SK-N-SH (cell line): ENCODE data around the gene VIPR2. TPM values are rescaled to one million over a fixed set of nuclear protein-coding genes. Genes with fewer than 3 reads are reported as not detected.

Source experiments
- CTCF ChIA-PET: fragments of 300-600, 350-600 bp; formaldehyde crosslinking; extraction: SDS; loops from one replicate; lab custom pipeline; 2021; lab: Yijun Ruan, JAX
- POLR2A ChIA-PET: fragments of 350-600 bp; sonication (Branson Sonifier 250); formaldehyde crosslinking; extraction: SDS; loops from one replicate; lab custom pipeline; 2020; ENCODE audit warnings: antibody characterized with exemption, inconsistent platforms; lab: Yijun Ruan, JAX
- DNase-seq: peaks from one replicate; pipeline ENCODE4 v3.0.0; 2012
- H2AFZ ChIP-seq: fragments of 200-600 bp; sonication (generic); 2 replicates; pipeline ENCODE4 v1.8.1; 2016; ENCODE audit warnings: antibody characterized with exemption, mild to moderate bottlenecking, low read depth
- H3F3A ChIP-seq: fragments of 200-600 bp; sonication (generic); replicated peaks from 2 replicates; pipeline ENCODE3; 2016; ENCODE audit warnings: antibody characterized with exemption, mild to moderate bottlenecking; ENCODE audit not compliant: insufficient read depth
- H3K27ac ChIP-seq, 2 experiments: fragments of 200-500 bp in 1 of 2; fragments of 200-600 bp in 1 of 2; sonication (Bioruptor generic) in 1 of 2; sonication (generic), shearing (Covaris generic) in 1 of 2; 2 replicates each; pipeline versions ENCODE4 v1.5.1 to v1.6.1; 2014 to 2016; ENCODE audit warnings: low read depth in 2 of 2, inconsistent platforms in 1 of 2, low read length in 1 of 2, mild to moderate bottlenecking in 1 of 2, mixed read lengths in 1 of 2
- H3K27me3 ChIP-seq: fragments of 200-600 bp; sonication (generic), shearing (Covaris generic); 2 replicates; pipeline ENCODE4 v1.6.1; 2016; ENCODE audit warnings: mixed run types; ENCODE audit not compliant: insufficient read depth
- H3K36me3 ChIP-seq, 2 experiments: fragments of 200-500 bp in 1 of 2; fragments of 200-600 bp in 1 of 2; sonication (Bioruptor generic) in 1 of 2; sonication (generic) in 1 of 2; replicated peaks in 1 of 2; 2 replicates each; pipeline versions ENCODE3 to v1.5.1; 2014 to 2016; ENCODE audit warnings: low read length in 1 of 2, mild to moderate bottlenecking in 1 of 2; ENCODE audit not compliant: insufficient read depth in 2 of 2, control insufficient read depth in 1 of 2
- H3K4me1 ChIP-seq, 2 experiments: fragments of 200-500 bp in 1 of 2; fragments of 200-600 bp in 1 of 2; sonication (Bioruptor generic) in 1 of 2; sonication (generic), shearing (Covaris generic) in 1 of 2; 2 replicates each; pipeline versions ENCODE4 v1.5.1 to v1.6.1; 2014 to 2016; ENCODE audit warnings: low read depth in 1 of 2, low read length in 1 of 2, mixed run types in 1 of 2; ENCODE audit not compliant: insufficient read depth in 2 of 2, control insufficient read depth in 1 of 2
- H3K4me2 ChIP-seq: fragments of 200-600 bp; sonication (generic), shearing (Covaris generic); 2 replicates; pipeline ENCODE4 v1.6.1; 2017; ENCODE audit warnings: mixed run types
- H3K4me3 ChIP-seq, 2 experiments: fragments of 200-500 bp in 1 of 2; fragments of 200-600 bp in 1 of 2; sonication (Bioruptor generic) in 1 of 2; sonication (generic), shearing (Covaris generic) in 1 of 2; 2 replicates each; pipeline versions ENCODE4 v1.5.1 to v1.8.1; 2014 to 2016; ENCODE audit warnings: low read depth in 2 of 2, inconsistent platforms in 1 of 2, low read length in 1 of 2, mild to moderate bottlenecking in 1 of 2, mixed read lengths in 1 of 2, moderate library complexity in 1 of 2
- H3K79me2 ChIP-seq: fragments of 200-600 bp; sonication (generic); 2 replicates; pipeline ENCODE4 v1.8.1; 2017; ENCODE audit warnings: mild to moderate bottlenecking; ENCODE audit not compliant: insufficient read depth
- H3K9ac ChIP-seq: fragments of 200-600 bp; sonication (generic); 2 replicates; pipeline ENCODE4 v1.6.1; 2017; ENCODE audit warnings: mixed run types
- H3K9me2 ChIP-seq: fragments of 200-600 bp; sonication (generic); 2 replicates; pipeline ENCODE4 v1.6.1; 2017; ENCODE audit warnings: mixed run types
- H3K9me3 ChIP-seq: fragments of 200-600 bp; sonication (generic); 2 replicates; pipeline ENCODE4 v1.6.1; 2017; ENCODE audit warnings: mixed run types, mild to moderate bottlenecking, moderate library complexity
- H4K20me1 ChIP-seq: fragments of 200-600 bp; sonication (generic); 2 replicates; pipeline ENCODE4 v1.6.1; 2017; ENCODE audit warnings: mild to moderate bottlenecking, mixed run types; ENCODE audit not compliant: insufficient read depth
- CHD2 ChIP-seq: fragments of 150-350 bp; IDR thresholded peaks from 2 replicates; pipeline ENCODE4 v1.6.1; 2018; ENCODE audit warnings: low read length; ENCODE audit not compliant: partially characterized antibody
- ELF1 ChIP-seq: IDR thresholded peaks from 2 replicates; pipeline ENCODE4 v1.4.0; 2012
- FOSL2 ChIP-seq: IDR thresholded peaks from 2 replicates; pipeline ENCODE4 v1.4.0; 2012; ENCODE audit warnings: low read depth, mild to moderate bottlenecking, moderate library complexity, borderline replicate concordance
- FOXJ3 ChIP-seq: sonication (generic); formaldehyde crosslinking; IDR thresholded peaks from 2 replicates; pipeline ENCODE4 v1.5.1; 2020; ENCODE audit warnings: mild to moderate bottlenecking, missing genetic modification reagents
- FOXM1 ChIP-seq: IDR thresholded peaks from 2 replicates; pipeline ENCODE4 v1.4.0; 2012; ENCODE audit warnings: low read depth, mild to moderate bottlenecking
- GATA2 ChIP-seq: sonication (generic); formaldehyde crosslinking; IDR thresholded peaks from 2 replicates; pipeline ENCODE4 v1.5.0; 2020; ENCODE audit warnings: mild to moderate bottlenecking, missing genetic modification reagents
- NFIC ChIP-seq: IDR thresholded peaks from 2 replicates; pipeline ENCODE4 v1.4.0; 2012; ENCODE audit warnings: borderline replicate concordance
- POLR2AphosphoS5 ChIP-seq: IDR thresholded peaks from 2 replicates; pipeline ENCODE4 v1.6.1; 2012; ENCODE audit warnings: low read depth, low read length
- RCOR1 ChIP-seq: fragments of 150-350 bp; IDR thresholded peaks from 2 replicates; pipeline ENCODE4 v1.6.1; 2017; ENCODE audit warnings: antibody characterized with exemption, low read length
- RFX5 ChIP-seq: IDR thresholded peaks from 2 replicates; pipeline ENCODE4 v1.6.1; 2012; ENCODE audit warnings: mild to moderate bottlenecking, improper control_type of control experiment, low read length
- RXRA ChIP-seq: IDR thresholded peaks from 2 replicates; pipeline ENCODE4 v1.4.0; 2012; ENCODE audit warnings: low read depth, mild to moderate bottlenecking, borderline replicate concordance
- SIN3A ChIP-seq: IDR thresholded peaks from 2 replicates; pipeline ENCODE4 v1.6.1; 2012; ENCODE audit warnings: low read depth, mild to moderate bottlenecking, low read length, moderate library complexity, borderline replicate concordance
- SMC3 ChIP-seq: IDR thresholded peaks from 2 replicates; pipeline ENCODE4 v1.6.1; 2012; ENCODE audit warnings: low read depth, low read length, improper control_type of control experiment
- TAF1 ChIP-seq: IDR thresholded peaks from 2 replicates; pipeline ENCODE4 v1.6.1; 2012; ENCODE audit warnings: low read depth, mild to moderate bottlenecking, low read length, moderate library complexity, borderline replicate concordance
- TCF12 ChIP-seq: IDR thresholded peaks from 2 replicates; pipeline ENCODE4 v1.4.0; 2012
- WGBS: methylation state at CpG from one replicate; pipeline ENCODE4 v1.1.6; 2017; ENCODE audit warnings: low lambda C conversion rate; 5-methylcytosine and 5-hydroxymethylcytosine counted together
- polyA plus RNA-seq, 3 experiments: library from polyadenylated mRNA; depleted of rRNA; stranded (reverse); fragments of >200 nt; gene quantifications; 2 replicates each; pipeline ENCODE4 v1.2.3, GENCODE V29; 2012
- TF ChIP-seq, protein P1 (sequence below): fragments of 150-350 bp; IDR thresholded peaks from 2 replicates; pipeline ENCODE4 v1.6.1; 2016; ENCODE audit warnings: mild to moderate bottlenecking, low read depth, low read length
- TF ChIP-seq, protein P2 (sequence below): IDR thresholded peaks from 2 replicates; pipeline ENCODE4 v1.6.1; 2012; ENCODE audit warnings: mild to moderate bottlenecking, low read depth, low read length, moderate library complexity
- TF ChIP-seq, protein P3 (sequence below): IDR thresholded peaks from 2 replicates; pipeline ENCODE4 v1.4.0; 2012; ENCODE audit warnings: low read depth

Gene VIPR2
- polyA plus RNA-seq, 1 of the 3 experiments (the other 2 are of a cell fraction) = not detected

DNA sequence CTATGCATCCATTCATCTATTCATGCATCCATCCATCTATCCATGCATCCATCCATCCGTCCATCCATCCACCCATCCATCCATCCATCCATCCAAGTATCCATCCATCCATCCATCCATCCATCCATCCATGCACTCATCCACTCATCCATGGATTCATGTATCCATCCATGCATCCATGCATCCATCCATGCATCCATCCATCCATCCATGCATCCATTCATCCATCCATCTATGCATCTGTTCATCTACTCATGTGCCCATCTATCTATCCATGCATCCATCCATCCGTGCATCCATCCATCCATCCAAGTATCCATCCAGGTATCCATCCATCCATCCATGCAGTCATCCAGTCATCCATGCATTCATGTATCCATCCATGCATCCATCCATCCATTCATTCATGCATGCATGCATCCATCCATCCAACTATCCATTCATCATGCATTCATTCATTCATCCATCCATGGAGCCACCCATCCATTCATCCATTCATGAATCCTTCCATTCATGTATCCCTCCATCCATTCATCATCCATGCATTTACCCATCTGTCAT is 156.3 kb downstream of the VIPR2 start:
- no peak overlapping the region for H3K27ac ChIP-seq
- H3K9ac ChIP-seq = no peak overlapping the region
- ChIA-PET POLR2A (no interaction called here), CTCF (no interaction called here)
- H3K27me3 ChIP-seq = peaks cover 7% of the 10 kb centered on the region; the same call in 1 of the 2 replicates
- H3K36me3 ChIP-seq = no peaks in the 10 kb centered on the region
- H4K20me1 ChIP-seq = no peaks in the 10 kb centered on the region
- DNase-seq = no peak
- H3F3A ChIP-seq = no peaks in the 10 kb centered on the region
- H3K9me2 ChIP-seq = no peaks in the 10 kb centered on the region
- no peak overlapping the region for H2AFZ ChIP-seq
- H3K4me1 ChIP-seq = no peaks in the 10 kb centered on the region
- 0% methylated on average over 2 of the region's 2 CpGs for WGBS
- TF ChIP-seq CHD2 (no peak), FOSL2 (no peak), RCOR1 (no peak)
- TF ChIP-seq, protein P1, sequence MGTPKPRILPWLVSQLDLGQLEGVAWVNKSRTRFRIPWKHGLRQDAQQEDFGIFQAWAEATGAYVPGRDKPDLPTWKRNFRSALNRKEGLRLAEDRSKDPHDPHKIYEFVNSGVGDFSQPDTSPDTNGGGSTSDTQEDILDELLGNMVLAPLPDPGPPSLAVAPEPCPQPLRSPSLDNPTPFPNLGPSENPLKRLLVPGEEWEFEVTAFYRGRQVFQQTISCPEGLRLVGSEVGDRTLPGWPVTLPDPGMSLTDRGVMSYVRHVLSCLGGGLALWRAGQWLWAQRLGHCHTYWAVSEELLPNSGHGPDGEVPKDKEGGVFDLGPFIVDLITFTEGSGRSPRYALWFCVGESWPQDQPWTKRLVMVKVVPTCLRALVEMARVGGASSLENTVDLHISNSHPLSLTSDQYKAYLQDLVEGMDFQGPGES = no peak
- no peaks in the 10 kb centered on the region; the same call in 1 of the 2 replicates for H3K9me3 ChIP-seq
- H3K4me2 ChIP-seq = no peak overlapping the region
- no peaks in the 10 kb centered on the region for H3K79me2 ChIP-seq
- H3K4me3 ChIP-seq = no peak overlapping the region

DNA sequence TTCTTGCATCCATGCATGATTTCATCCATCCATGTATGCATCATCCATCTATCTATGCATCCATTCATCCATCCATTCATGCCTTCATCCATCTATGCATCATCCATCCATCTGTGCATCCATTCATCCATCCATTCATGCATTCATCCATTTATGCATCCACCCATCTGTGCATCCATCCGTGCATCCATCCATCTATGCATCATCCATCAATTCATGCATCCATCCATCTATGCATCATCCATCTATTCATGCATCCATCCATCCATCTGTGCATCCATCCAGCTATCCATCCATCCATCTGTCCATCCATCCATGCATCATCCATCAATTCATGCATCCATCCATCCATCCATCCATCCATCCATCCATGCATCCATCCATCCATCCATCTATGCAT is 157.0 kb downstream of the VIPR2 start:
- no peaks in the 10 kb centered on the region for H3K9me2 ChIP-seq
- DNase-seq = no peak
- H3K27me3 ChIP-seq = peaks cover under 1% of the 10 kb centered on the region; the same call in 1 of the 2 replicates
- WGBS = 5% methylated on average over 1 of the region's 1 CpG
- no peaks in the 10 kb centered on the region for H3K36me3 ChIP-seq
- H3K4me2 ChIP-seq = no peak overlapping the region
- no peaks in the 10 kb centered on the region; the same call in 1 of the 2 replicates for H3K9me3 ChIP-seq
- H3K79me2 ChIP-seq = no peaks in the 10 kb centered on the region
- no peaks in the 10 kb centered on the region for H4K20me1 ChIP-seq
- no peak overlapping the region for H3K27ac ChIP-seq
- H3K9ac ChIP-seq = no peak overlapping the region
- no peak overlapping the region for H2AFZ ChIP-seq
- POLR2A ChIA-PET = no interaction called here
- CTCF ChIA-PET = no interaction called here
- no peaks in the 10 kb centered on the region for H3F3A ChIP-seq
- TF ChIP-seq GATA2 (CRISPR knock-in tag) (no peak), RXRA (no peak), SMC3 (no peak), FOXJ3 (CRISPR knock-in tag) (no peak), POLR2AphosphoS5 (no peak), ELF1 (no peak), FOXM1 (no peak), SIN3A (no peak), CHD2 (no peak), TAF1 (no peak), RCOR1 (no peak), RFX5 (no peak), NFIC (no peak), TCF12 (no peak), FOSL2 (no peak)
- TF ChIP-seq, protein P2, sequence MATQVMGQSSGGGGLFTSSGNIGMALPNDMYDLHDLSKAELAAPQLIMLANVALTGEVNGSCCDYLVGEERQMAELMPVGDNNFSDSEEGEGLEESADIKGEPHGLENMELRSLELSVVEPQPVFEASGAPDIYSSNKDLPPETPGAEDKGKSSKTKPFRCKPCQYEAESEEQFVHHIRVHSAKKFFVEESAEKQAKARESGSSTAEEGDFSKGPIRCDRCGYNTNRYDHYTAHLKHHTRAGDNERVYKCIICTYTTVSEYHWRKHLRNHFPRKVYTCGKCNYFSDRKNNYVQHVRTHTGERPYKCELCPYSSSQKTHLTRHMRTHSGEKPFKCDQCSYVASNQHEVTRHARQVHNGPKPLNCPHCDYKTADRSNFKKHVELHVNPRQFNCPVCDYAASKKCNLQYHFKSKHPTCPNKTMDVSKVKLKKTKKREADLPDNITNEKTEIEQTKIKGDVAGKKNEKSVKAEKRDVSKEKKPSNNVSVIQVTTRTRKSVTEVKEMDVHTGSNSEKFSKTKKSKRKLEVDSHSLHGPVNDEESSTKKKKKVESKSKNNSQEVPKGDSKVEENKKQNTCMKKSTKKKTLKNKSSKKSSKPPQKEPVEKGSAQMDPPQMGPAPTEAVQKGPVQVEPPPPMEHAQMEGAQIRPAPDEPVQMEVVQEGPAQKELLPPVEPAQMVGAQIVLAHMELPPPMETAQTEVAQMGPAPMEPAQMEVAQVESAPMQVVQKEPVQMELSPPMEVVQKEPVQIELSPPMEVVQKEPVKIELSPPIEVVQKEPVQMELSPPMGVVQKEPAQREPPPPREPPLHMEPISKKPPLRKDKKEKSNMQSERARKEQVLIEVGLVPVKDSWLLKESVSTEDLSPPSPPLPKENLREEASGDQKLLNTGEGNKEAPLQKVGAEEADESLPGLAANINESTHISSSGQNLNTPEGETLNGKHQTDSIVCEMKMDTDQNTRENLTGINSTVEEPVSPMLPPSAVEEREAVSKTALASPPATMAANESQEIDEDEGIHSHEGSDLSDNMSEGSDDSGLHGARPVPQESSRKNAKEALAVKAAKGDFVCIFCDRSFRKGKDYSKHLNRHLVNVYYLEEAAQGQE = no peak
- TF ChIP-seq, protein P3, sequence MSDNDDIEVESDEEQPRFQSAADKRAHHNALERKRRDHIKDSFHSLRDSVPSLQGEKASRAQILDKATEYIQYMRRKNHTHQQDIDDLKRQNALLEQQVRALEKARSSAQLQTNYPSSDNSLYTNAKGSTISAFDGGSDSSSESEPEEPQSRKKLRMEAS = no peak
- TF ChIP-seq, protein P1 = no peak
- TF ChIP-seq, all 33 proteins: peak for 0
- Histone ChIP-seq H3K4me3 (no peak overlapping the region), H3K4me1 (no peaks in the 10 kb centered on the region)
